ENCODE results near the gene OR1L1.

DNA sequence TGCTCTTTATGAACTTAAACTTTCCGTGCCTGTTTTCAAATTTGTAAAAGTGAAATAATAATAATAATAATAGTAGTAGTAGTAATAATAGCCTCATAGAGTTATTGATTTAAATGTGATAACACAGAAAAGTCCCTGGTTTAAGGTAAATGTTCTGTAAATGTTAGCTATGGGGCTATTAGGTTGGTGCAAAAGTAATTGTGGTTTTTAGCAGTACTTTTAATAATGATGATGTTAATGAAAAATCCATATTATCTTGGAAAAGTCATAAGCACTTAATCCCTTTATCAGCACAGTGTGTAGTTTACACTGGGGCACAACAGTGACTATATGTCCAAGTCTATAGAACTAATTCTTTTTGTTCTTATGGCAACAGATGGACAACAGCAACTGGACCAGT, 47.2 kb upstream of the OR1L1 start, which contains the start of gene OR1Q1:
- TF ChIP-seq EP300 (IDR thresholded peaks at IDR 0.05) (no peak), POLR2A (IDR thresholded peaks at IDR 0.05) (no peak), POLR2AphosphoS5 (IDR thresholded peaks at IDR 0.05) (no peak)
- TF ChIP-seq, protein P1, sequence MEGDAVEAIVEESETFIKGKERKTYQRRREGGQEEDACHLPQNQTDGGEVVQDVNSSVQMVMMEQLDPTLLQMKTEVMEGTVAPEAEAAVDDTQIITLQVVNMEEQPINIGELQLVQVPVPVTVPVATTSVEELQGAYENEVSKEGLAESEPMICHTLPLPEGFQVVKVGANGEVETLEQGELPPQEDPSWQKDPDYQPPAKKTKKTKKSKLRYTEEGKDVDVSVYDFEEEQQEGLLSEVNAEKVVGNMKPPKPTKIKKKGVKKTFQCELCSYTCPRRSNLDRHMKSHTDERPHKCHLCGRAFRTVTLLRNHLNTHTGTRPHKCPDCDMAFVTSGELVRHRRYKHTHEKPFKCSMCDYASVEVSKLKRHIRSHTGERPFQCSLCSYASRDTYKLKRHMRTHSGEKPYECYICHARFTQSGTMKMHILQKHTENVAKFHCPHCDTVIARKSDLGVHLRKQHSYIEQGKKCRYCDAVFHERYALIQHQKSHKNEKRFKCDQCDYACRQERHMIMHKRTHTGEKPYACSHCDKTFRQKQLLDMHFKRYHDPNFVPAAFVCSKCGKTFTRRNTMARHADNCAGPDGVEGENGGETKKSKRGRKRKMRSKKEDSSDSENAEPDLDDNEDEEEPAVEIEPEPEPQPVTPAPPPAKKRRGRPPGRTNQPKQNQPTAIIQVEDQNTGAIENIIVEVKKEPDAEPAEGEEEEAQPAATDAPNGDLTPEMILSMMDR (IDR thresholded peaks at IDR 0.05) = no peak

Measured in upper lobe of left lung (tissue), 4 donors.